Sigmoid colon (tissue), 4 donors: Measurements from ENCODE around the gene SNRNP35.

ENCODE experiments used
- CTCF ChIP-seq, 4 experiments: fragments of 450-650 bp in 3 of 4; fragments of 200-600 bp in 1 of 4; IDR thresholded peaks; one replicate each; pipeline ENCODE4 v1.5.1; 2016 to 2019; ENCODE audit warnings: antibody characterized with exemption in 4 of 4, mild to moderate bottlenecking in 3 of 4, moderate library complexity in 2 of 4
- POLR2AphosphoS5 ChIP-seq, 4 donors: sonication (generic); formaldehyde crosslinking; IDR thresholded peaks; one replicate each; pipeline ENCODE4 v1.6.1; 2017; ENCODE audit warnings: antibody characterized with exemption in 4 of 4

GRCh38 chr12:123444092-123445026, 13.6 kb upstream of the SNRNP35 start:
- TF ChIP-seq POLR2AphosphoS5 (IDR thresholded peaks at IDR 0.05) (no peak), CTCF (IDR thresholded peaks at IDR 0.05) (no peak)
